Islet of Langerhans (tissue), 1 donor: ENCODE results near the gene ZFP36L1.

Experiments
- FAIRE-seq: peaks from one replicate; lab custom pipeline; 2011; peaks lifted over from hg19 to GRCh38; lab: Jason Lieb, UNC

Gene ZFP36L1

DNA sequence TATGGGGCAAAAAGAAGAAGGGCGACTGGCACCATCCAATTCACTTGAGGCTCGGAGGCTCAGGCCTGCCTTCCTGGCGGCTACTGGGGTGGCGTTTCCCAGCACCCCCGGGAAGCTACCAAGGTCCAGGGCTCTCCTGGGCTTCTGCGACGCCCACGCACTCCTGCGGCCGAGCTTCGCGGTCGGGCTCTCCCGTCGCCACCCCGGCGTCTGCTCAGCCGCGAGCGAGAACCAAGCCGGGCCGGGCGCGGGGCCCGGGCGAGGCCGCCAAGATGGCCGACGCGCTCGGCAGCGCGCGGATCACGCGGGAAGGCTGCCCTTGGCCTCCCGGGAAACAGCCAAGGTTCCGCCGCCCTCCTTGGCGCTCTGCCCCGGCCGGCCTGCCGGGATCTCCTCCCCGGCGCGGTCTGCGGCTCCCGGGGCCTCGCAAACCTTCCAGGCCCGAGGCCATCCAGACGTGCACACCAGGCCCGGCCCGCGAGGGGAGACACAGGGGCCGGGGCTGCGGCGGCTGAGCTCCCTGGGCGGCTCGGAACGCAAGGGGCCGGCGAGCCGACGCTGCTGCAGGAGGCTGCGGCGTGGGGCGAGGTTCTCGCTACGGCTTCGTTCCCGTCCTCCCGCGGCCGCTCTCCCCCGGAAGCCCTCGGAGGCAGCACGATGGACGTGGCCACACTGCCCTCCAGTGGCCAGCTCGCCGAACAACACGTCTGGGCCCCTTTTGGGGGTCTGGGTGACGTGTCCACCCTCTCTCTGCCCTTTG, 23.5 kb upstream of the ZFP36L1 start:
- FAIRE-seq = no peak

- no peak for FAIRE-seq
These were observed 22.7 kb upstream of the ZFP36L1 start for GRCh38 chr14:68815298-68816182.

GRCh38 chr14:68814539-68815297, 21.9 kb upstream of the ZFP36L1 start:
- FAIRE-seq = no peak

GRCh38 chr14:68814238-68814538, 21.3 kb upstream of the ZFP36L1 start:
- no peak for FAIRE-seq

GRCh38 chr14:68813318-68813838, 20.5 kb upstream of the ZFP36L1 start:
- no peak for FAIRE-seq

DNA sequence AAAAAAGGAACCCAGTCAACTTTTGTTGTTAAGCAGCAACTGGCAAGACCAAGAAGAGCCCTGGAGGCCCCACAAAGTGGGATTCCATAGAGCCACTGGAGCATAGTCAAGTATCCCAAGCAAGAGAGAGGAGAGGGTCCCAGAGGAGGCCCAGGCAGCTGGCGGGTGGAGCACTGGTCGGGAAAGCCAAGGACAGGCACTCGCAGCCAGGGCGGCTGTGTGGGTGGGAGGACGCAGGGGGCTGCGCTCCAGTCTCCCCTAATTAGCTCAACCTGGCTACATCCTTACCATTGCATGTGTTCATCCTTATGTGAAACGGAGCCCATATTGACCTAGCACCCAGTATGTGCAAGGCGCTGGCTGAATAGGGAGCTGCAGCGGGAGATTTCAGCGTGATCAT, 18.3 kb upstream of the ZFP36L1 start:
- FAIRE-seq = no peak

DNA sequence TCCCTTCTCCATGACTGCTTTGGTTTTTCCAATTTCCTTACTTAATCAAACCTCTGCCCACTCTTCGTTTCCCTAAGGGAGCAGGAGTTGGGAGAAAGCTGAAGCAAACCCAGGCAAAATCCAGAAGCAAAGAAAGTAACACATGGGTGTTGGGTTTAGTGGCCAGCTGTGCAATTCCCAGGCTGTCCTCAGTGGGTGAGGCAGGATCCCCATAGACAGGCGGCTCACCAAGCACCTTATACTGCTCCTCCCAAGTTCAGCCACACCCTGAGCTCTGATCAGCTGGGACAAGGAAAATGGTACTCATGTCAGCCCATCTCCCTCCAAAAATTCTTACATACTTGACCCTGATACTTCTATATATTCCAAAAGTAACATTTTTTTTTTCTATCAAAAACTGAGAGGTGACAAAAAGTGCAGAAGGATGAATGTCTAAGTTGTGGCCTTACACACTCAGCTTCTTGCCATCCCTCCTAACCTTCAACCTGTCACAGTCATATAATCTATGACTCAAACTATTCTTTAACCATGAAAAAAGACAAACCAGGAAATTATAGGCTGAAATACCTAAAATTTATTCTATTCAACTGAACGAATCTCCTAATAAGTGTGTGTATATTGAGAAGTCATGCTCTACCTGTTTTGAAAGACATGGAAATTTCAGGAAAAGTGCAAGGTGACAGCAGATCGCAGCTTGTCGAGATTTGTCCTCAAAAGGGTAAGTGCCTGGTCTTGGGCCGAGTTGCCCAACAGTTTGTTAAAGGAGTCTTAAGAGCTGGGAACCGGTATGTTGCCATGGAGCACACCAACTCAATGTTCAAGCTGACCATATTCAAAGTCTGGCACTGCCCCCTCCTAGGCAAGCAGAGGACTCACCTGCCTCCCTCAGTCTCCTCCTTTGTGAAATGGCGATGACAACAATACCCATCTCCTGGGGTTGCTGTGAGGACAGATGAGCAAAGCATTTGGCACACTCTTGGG, 17.6 kb upstream of the ZFP36L1 start:
- FAIRE-seq = no peak

GRCh38 chr14:68809524-68809923, 16.7 kb upstream of the ZFP36L1 start:
- FAIRE-seq = no peak

GRCh38 chr14:68808696-68809480, 16.0 kb upstream of the ZFP36L1 start:
- no peak for FAIRE-seq

DNA sequence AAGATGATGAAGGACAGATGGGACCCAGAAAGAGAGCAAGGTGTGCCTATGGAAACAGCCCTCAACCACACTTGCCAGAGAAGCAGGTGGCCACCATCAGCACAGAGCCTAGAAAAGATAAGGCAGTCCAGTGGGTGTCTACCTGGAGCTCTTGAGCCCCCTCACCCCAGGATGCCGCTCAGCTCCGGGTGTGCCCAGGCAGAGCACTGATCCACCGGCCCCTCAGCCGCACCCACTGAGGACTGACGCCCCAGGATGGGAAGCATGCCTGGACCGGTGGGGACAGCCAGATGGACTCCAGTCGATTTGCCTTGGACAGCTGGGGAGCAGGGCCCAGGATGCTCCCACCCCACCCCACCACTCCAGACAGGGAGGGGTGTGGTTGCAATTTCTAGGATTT, 15.1 kb upstream of the ZFP36L1 start:
- FAIRE-seq = no peak

- FAIRE-seq = no peak
These were observed 14.3 kb upstream of the ZFP36L1 start for GRCh38 chr14:68807148-68807600.

DNA sequence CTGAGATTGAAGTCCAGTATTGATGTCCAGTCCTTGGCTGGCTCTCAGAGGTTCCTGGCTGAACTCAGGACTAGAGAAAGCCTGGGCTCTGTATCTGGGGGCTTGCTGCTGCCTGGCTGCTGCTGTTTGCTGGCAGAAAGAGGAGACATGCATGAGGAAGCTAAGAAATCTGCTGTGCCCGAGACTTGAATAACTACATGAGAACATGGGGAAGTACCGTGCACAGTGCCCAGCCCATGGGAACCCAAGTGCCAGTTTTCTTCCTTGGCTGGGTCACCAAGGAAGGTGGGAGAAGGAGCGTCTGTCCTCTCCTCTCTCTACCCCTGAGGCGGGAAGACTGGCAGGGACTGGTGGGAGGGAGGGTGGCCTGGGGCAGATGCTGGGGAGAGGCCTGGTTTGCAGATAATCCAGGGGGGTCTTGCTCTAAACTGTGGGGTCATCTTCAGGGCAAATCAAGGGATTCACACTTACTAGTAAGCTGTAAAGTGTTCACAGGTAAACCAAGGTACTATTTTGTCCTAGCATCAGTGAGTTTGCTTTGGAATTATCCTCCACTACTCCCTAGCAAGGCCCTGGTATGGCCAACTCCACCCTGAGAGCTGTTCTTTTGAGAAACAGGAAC, 13.8 kb upstream of the ZFP36L1 start:
- FAIRE-seq = no peak

- no peak for FAIRE-seq
These were observed 12.5 kb upstream of the ZFP36L1 start for GRCh38 chr14:68805414-68805813.

DNA sequence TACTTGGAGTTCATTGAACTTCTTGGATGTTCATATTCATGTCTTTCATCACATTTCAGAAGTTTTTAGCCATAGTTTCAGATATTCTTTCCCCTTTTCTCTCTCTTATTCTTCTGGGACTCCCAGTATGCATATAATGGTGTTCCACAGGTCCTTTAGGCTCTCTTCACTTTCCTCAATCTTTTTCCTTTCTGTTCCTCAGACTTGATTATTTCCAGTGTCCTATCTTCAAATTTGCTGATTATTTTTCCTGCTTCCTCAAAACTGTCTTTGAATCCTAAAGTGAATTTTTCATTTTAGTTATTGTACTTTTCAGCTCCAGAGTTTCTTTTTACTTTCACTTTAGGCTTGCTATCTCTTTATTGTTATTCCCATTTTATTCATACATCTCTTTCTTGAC, 8.8 kb upstream of the ZFP36L1 start:
- FAIRE-seq = no peak

DNA sequence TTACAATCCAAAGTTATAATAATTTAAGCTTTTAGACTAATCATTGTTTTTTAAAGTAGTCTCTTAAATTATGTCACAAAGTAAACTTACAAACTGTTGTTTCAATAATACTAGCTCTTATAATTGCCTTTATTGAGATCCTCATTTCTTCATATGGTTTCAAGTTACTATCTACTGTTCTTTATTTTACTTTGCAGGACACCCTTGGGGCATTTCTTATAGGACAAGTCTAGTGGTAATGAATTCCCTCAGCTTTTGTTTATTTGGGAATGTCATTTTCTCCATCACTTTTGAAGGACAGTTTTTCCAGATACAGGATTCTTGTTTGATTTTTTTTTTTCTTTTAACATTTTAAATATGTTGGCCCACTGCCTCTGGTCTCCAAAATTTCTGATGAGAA, 8.1 kb upstream of the ZFP36L1 start:
- FAIRE-seq = no peak

DNA sequence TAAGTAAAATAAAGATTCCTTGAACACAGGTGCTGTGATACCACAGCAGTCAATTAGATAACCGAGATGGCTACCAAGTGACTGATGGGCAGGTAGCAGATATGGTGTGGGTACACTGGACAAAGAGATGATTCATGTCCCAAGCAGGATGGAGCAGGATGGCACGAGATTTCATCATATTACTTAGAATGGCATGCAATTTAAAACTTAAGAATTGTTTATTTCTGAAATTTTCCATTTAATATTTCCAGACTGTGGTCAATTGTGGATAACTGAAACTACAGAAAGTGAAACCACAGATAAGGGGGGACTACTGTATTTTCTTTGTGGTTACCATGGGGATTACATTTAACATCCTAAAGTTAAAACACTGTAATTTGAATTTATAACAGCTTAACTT, 7.5 kb upstream of the ZFP36L1 start:
- FAIRE-seq = no peak

GRCh38 chr14:68798621-68799020, 5.8 kb upstream of the ZFP36L1 start:
- FAIRE-seq = no peak

GRCh38 chr14:68797121-68797670, 4.3 kb upstream of the ZFP36L1 start:
- FAIRE-seq = no peak

DNA sequence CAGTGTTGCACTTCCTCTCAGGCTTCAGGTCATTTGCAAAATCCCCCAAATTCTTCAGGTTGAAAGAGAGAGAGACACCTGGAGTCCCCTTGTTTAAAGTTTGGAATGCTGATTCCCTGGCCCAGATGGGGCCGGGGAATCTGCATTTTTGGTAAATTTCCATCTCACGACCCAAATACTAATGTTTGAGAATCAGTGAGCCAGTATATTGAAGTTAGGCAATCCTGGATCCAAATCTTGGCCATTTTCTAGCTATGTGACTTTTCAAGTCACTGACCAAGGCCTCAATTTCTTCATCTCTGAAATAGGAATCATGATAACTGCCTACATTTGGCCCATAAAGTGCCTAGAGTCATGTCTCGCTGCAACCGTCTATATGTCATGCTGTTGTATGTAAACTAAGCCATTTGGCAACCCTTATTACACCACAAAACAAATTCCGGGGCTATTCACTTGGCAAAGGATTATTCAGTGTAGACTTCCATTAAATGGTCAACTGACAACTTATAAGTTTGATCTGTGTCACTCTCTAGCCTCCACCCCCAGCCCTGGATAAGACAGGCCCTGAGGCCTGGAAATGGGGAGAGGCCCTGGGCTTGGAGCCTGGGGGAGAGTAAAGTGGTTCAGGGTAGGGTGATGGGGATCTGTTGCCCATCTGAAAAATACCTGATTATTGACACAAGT, 3.7 kb upstream of the ZFP36L1 start:
- no peak for FAIRE-seq
